GM18873 (cell line): ENCODE data around the gene SCYGR5.
"Not testable (repeated sequence)": the region's sequence is repeated elsewhere in the genome, so short reads cannot be mapped to it uniquely, and the experiment has no call there.

Experiments used
- ATAC-seq: cut with Tn5 transposase; IDR thresholded peaks from one replicate; pipeline ENCODE4 v1.9.1; 2021; ENCODE audit warnings: mild to moderate bottlenecking, moderate library complexity, moderate number of reproducible peaks; ENCODE audit not compliant: unreplicated experiment, low FRiP score

The SCYGR5 gene, protein sequence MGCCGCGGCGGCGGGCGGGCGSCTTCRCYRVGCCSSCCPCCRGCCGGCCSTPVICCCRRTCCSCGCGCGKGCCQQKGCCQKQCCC

DNA sequence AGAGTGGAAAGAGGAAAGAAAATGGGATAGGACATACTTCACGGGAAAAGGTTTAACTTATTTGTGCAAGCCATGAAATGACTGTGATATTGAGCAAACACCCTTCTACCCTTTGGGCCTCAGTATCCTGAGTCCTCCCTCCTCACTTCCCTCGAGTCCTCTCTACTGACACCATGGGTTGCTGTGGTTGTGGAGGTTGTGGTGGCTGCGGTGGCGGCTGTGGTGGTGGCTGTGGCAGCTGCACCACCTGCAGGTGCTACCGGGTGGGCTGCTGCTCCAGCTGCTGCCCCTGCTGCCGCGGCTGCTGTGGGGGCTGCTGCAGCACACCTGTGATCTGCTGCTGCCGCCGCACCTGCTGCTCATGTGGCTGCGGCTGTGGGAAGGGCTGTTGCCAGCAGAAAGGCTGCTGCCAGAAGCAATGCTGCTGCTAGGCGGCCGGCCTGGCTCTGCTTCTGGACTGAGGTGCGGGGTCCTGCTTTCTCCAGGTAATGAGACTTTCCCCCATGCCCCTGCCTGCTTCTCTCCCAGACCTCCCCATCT, at the start of gene SCYGR5:
SCYGR5 (plus strand) TSS at position 174 of the 540 bp plus-strand sequence; CDS start at position 174, 0 bp downstream.
- not testable (repeated sequence) for ATAC-seq

- no peak for ATAC-seq
These were observed 49.0 kb upstream of the SCYGR5 start, which contains the start of gene SCYGR4 for GRCh38 chr2:227617316-227618230. Gene SCYGR4 (plus strand): TSS chr2:227617498. CDS start chr2:227617498, 0 bp downstream.

- ATAC-seq: no peak
These were observed 43.4 kb upstream of the SCYGR5 start for GRCh38 chr2:227623226-227623625.

DNA sequence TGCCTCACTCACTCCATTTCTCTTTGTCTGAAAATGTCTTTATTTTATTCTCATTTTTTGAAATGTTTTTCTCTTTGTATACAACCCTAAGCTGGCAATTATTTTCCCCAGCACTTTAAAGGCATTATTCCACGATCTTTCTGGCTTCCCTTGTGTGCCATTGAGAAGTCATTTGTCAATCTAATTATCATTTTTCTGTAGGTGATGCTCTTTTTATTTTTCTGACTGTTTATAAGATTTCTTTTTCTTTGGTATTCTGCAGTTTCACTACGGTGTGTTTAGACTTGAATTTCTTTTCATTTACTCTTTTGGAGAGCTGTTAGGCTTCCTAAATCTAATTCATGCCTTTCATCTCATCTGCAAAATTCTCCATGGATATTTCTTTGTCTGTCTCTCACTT, 41.2 kb upstream of the SCYGR5 start:
- no peak for ATAC-seq

DNA sequence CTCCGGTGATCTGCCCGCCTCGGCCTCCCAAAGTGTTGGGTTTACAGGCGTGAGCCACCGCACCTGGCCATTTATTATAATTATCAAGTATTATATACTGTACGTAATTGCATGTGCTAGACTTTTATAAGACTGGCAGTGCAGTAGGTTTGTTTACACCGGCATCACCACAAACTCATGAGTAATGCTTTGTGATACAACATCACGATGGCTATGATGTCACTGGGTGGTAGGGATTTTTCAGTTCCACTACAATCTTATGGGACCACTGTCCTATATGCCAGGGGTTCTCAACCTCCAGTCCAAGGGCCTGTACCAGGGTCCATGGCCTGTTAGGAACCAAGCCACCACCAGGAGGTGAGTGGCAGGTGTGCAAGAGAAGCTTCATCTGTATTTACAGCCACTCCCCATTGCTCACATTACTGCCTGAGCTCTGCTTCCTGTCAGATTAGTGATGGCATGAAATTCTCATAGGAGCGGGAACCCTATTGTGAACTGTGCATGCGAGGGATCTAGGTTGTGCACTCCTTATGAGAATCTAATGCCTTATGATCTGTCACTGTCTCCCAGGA, 39.9 kb upstream of the SCYGR5 start:
- ATAC-seq: no peak

- ATAC-seq: peak; percentile 98
These were observed 38.8 kb upstream of the SCYGR5 start for GRCh38 chr2:227627769-227628168.

GRCh38 chr2:227629435-227629834, 37.2 kb upstream of the SCYGR5 start:
- ATAC-seq: no peak

- ATAC-seq: no peak
These were observed 36.3 kb upstream of the SCYGR5 start for GRCh38 chr2:227630322-227630721.

- no peak for ATAC-seq
These were observed 33.8 kb upstream of the SCYGR5 start for GRCh38 chr2:227632827-227633226.

GRCh38 chr2:227634201-227634600, 32.4 kb upstream of the SCYGR5 start:
- ATAC-seq: no peak

DNA sequence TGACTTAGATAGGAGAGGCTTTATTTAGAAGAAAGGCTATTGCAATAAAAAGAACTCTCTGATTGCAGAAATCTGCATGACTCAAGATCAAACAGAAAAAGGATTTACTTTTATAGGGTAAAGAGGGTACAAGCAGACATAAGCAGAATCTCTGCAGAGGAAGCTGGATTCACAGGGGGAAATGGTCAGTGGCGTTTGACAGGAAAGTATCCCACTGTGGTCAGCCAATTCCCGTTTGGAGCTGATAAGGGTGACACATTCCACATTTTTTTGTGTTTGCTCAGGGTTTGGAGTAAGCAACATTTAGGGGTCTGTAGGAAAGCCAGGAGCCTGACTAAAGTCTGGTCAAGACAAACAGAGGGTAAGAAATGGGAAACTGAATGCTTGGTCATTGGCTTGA, 23.9 kb upstream of the SCYGR5 start:
- ATAC-seq: no peak

GRCh38 chr2:227643990-227644551, 22.5 kb upstream of the SCYGR5 start:
- ATAC-seq: no peak

- no peak for ATAC-seq
These were observed 13.2 kb upstream of the SCYGR5 start for GRCh38 chr2:227653419-227653818.

- no peak for ATAC-seq
These were observed 12.2 kb upstream of the SCYGR5 start for GRCh38 chr2:227654426-227654825.

- ATAC-seq: no peak
These were observed 11.2 kb upstream of the SCYGR5 start for GRCh38 chr2:227655454-227655853.

DNA sequence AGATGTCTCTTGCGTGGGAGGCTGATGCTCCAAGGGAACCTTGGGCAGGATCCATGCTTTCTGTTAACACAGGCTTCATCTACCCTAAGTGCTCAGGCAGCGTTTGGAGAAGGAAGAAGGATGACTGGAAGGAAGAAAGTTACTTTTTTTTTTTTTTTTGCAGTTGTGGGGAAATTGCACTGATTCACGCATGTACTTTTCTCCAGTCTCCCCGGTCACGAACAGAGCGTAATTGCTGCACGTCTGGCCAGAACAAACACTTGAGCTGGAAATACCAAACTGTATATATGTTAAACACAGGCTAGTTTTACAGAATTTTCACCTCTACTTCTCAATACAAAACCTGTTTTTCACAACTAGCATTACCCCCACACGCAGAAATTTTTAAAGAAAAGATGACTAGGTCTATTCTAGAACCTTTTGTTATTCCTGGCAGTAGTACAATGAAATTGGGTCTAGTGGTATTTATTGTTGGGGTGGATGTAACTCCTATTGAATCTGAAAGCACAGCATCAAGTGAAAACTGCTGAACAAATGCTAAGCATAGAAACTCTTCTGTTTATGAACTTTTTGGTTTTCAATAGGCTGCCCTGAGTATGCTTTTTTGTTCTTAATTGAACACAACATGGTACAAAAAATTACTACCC, 9.3 kb upstream of the SCYGR5 start:
- ATAC-seq: no peak

DNA sequence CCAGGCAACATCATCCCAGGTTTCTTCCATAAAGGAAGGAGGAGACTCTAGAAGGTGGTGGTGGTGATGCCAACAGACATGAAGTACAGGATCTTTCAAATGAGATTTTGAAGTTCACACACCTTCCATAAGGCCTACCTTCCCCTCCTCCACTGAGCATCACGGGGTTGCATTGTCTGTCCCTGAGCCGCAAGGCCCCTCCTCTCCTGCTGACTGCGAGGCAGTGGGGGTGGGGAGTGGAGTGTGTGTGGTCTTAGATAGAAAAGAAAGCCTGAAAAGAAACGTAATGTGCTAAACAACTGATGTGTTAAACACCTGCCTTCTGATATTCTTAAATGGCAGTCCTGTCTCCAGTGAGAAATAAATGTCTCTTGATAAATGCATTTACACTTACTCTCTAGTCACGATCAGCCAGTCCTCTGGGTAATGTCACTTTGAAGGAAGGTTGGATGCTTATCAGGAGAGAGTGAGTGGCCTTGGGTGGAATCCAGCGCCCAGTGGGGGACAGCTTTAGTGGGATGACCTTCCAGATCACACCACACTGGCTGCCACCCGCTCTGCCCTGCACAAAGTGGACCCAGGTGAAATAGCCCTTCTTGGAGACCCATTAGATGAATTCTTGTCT, 5.5 kb upstream of the SCYGR5 start:
- no peak for ATAC-seq

- ATAC-seq: no peak
These were observed 4.8 kb upstream of the SCYGR5 start for GRCh38 chr2:227661827-227662226.

DNA sequence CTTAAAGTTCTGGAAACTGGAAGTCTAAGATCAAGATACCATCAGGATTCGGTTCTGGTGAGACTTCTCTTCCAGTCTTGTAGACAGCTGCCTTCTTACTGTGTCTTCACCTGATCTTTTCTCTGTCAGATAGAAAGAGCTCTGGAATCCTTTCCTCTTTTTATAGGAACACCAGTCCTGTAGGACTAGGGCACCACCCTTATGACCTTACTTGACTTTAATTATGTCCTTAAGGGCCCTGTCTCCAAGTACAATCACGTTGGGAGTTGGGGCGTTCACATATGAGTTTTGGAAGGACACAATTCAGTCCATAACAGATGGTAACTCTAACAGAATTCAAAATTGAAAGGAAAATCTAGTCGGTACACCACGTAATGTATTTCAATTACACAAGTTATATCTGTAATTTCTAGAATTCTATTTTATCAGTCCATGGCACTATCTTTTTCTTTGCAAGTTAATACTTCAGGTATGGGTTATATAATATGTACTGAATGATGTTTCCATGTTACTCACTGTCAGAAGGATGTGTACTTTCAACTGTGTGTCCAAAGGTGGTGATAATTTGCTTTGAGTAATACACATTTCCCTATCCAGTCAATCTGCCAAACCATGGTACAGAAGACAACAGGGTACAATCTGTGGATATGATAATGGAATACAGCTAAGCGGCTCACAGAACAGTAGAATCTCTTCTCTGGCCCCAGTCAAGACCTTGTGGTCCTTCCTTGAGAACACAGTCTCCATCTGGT, 1.2 kb upstream of the SCYGR5 start:
- ATAC-seq: no peak
